Measurements from ENCODE around the gene ACSS2.

The ACSS2 gene

GRCh38 chr20:34848597-34848996, 27.8 kb upstream of the ACSS2 start:
- no peak for DNase-seq (ENCODE audit: low read depth)
- H3K4me3 ChIP-seq (replicated peaks; ENCODE audit: low read depth, low read length) = no peak overlapping the region
- TF ChIP-seq CTCF (IDR thresholded peaks at IDR 0.05; ENCODE audit: low read length, missing control alignments) = no peak

GRCh38 chr20:34849778-34850177, 26.6 kb upstream of the ACSS2 start:
- TF ChIP-seq CTCF (IDR thresholded peaks at IDR 0.05; ENCODE audit: low read length, missing control alignments) = no peak
- no peak for DNase-seq (ENCODE audit: low read depth)
- H3K4me3 ChIP-seq (replicated peaks; ENCODE audit: low read depth, low read length) = no peak overlapping the region

DNA sequence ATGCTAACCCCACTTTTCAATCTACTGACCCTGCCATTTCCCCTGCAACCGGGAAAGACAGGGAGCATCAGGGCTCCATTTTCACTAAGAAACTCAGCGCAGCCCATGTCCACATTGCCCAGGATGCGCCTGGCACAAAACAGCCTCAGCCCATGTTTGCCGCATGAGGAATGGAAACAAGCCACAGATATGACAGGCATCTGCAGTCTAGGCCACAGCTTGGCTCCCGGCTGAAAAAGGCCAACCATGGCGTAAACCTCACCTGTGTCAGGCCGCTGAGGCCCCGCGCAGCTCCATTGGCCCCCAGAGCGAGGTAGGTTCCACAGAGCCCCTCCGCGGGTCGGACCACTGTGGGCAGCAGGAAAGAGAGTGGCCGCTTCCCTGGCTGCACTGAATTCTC, 25.4 kb upstream of the ACSS2 start:
- no peak for DNase-seq (ENCODE audit: low read depth)
- TF ChIP-seq CTCF (IDR thresholded peaks at IDR 0.05; ENCODE audit: low read length, missing control alignments) = no peak
- no peak overlapping the region for H3K4me3 ChIP-seq (replicated peaks; ENCODE audit: low read depth, low read length)

DNA sequence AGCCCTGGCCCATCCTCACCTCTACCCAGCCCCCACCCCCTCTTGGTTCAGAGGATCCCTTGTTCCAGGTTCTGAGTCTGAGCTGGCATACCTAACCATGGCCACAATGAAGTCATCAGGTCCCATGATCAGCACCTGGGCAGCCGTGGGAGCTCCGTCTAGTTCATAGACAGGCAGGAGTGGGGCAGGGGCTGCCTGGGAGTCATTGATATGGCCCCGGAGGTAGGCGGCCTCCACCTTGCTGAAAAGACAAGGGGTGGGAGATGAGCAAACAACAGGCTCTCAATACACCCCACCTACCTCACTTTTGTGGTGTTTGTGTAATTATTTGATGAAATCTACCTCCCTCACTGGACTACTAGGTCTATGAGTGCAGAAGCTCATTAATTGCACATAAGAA, 24.1 kb upstream of the ACSS2 start:
- no peak for DNase-seq (ENCODE audit: low read depth)

DNA sequence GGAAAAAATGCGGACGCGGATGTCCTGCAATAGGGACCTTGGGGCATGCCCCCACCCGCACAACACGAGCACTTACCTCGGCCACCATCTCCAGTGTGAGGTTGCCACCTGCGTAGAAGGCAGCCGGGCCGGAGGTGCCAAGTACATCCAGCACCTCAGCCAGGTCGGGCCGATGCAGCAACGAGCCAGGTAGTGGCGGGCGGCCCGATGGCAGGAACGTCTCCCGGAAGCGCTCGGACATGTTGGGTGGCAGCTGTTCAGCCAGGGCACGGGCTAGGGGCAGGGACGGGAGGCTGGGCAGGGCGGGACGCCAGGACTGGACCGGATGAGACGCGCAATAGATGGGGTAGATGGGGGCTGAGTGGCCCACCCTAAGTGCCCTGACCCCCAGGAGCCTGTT, 17.0 kb upstream of the ACSS2 start:
- no peak for TF ChIP-seq CTCF (IDR thresholded peaks at IDR 0.05; ENCODE audit: low read length, missing control alignments)
- H3K4me3 ChIP-seq (replicated peaks; ENCODE audit: low read depth, low read length) = no peak overlapping the region
- no peak for DNase-seq (ENCODE audit: low read depth)

More for the DNA sequence above, 24.1 kb upstream of the ACSS2 start:
- no peak overlapping the region for H3K4me3 ChIP-seq (replicated peaks; ENCODE audit: low read depth, low read length)
- TF ChIP-seq CTCF (IDR thresholded peaks at IDR 0.05; ENCODE audit: low read length, missing control alignments) = no peak

DNA sequence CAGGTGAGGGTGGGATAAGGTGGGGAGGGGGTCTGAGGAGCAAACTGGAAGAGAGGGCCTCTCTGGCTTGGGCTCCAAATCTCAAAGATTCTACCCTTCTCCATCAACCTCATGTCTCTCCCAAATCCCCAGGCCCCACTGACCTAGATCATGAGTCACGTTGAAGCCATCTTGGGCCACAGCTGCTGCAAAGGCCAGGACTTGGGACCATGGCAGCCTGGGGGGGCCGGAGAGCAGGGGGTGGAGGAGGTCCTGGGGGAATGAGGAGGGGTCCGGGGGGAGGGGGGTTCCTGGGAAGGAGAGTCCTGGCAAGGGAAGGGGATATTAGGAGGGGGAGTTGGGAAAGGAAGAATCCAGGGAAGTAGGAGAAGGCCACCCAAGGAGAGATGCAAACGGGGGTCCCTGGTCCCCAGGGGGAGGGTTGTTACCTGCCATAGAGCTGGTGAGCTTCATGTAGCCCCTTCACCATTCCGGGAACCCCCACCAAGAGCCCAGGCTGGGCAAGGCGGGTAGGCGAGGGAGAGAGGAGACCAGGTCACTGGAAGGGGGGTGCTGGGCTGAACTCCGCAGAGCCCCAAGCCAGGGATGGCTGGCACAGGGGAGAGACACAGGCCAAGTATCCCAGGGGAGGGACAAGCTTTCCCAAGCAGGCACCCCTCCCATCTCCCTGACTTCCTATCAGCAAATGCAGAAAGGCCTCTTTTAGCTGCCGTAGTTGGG, 16.4 kb upstream of the ACSS2 start:
- DNase-seq (ENCODE audit: low read depth) = no peak
- H3K4me3 ChIP-seq (replicated peaks; ENCODE audit: low read depth, low read length) = no peak overlapping the region
- no peak for TF ChIP-seq CTCF (IDR thresholded peaks at IDR 0.05; ENCODE audit: low read length, missing control alignments)

Data from fibroblast of pulmonary artery (primary cell).